ENCODE results near the gene TTL.

TTL gene

GRCh38 chr2:112486895-112487294, 4.9 kb downstream of the TTL start:
- Histone ChIP-seq H3K4me3 (ENCODE audit: low read depth in 1 of 2, low read length in 2 of 2) (no peak overlapping the region), H2AFZ (ENCODE audit: low read depth, low read length) (no peak overlapping the region), H4K20me1 (ENCODE audit: insufficient read depth, low read length) (peaks cover 9% of the 10 kb centered on the region), H3K36me3 (ENCODE audit: insufficient read depth, low read length) (peaks cover 49% of the 10 kb centered on the region), H3K9me3 (ENCODE audit: insufficient read depth, low read length, severe bottlenecking) (no peaks in the 10 kb centered on the region), H3K27me3 (ENCODE audit: insufficient read depth, low read length, poor library complexity) (no peaks in the 10 kb centered on the region), H3K4me1 (ENCODE audit: insufficient read depth, low read length) (peaks cover 32% of the 10 kb centered on the region), H3K79me2 (ENCODE audit: insufficient read depth, low read length) (peaks cover 83% of the 10 kb centered on the region), H3K9ac (ENCODE audit: low read depth, low read length) (no peak overlapping the region), H3K27ac (ENCODE audit: low read length) (no peak overlapping the region), H3K4me2 (ENCODE audit: insufficient read depth, low read length) (no peak overlapping the region)
- TF ChIP-seq CTCF (IDR thresholded peaks at IDR 0.05; ENCODE audit: borderline replicate concordance, extremely low read depth, low read length, poor library complexity, severe bottlenecking) (no peak), EZH2 (IDR thresholded peaks at IDR 0.05; ENCODE audit: borderline replicate concordance, low read depth, low read length, severe bottlenecking) (no peak)
- DNase-seq (no peak), ATAC-seq (ENCODE audit: insufficient read depth, low read depth) (no peak)

GRCh38 chr2:112487444-112487961, 5.5 kb downstream of the TTL start:
- Histone ChIP-seq H3K4me3 (ENCODE audit: low read depth in 1 of 2, low read length in 2 of 2) (no peak overlapping the region), H3K79me2 (ENCODE audit: insufficient read depth, low read length) (peaks cover 82% of the 10 kb centered on the region), H3K36me3 (ENCODE audit: insufficient read depth, low read length) (peaks cover 49% of the 10 kb centered on the region), H3K27me3 (ENCODE audit: insufficient read depth, low read length, poor library complexity) (no peaks in the 10 kb centered on the region), H3K9ac (ENCODE audit: low read depth, low read length) (no peak overlapping the region), H3K9me3 (ENCODE audit: insufficient read depth, low read length, severe bottlenecking) (no peaks in the 10 kb centered on the region), H3K4me2 (ENCODE audit: insufficient read depth, low read length) (no peak overlapping the region; the same call in 1 of the 2 replicates), H3K27ac (ENCODE audit: low read length) (no peak overlapping the region), H3K4me1 (ENCODE audit: insufficient read depth, low read length) (peaks cover 32% of the 10 kb centered on the region), H2AFZ (ENCODE audit: low read depth, low read length) (no peak overlapping the region), H4K20me1 (ENCODE audit: insufficient read depth, low read length) (peaks cover 9% of the 10 kb centered on the region)
- no peak for TF ChIP-seq CTCF (IDR thresholded peaks at IDR 0.05; ENCODE audit: borderline replicate concordance, extremely low read depth, low read length, poor library complexity, severe bottlenecking)
- no peak for TF ChIP-seq EZH2 (IDR thresholded peaks at IDR 0.05; ENCODE audit: borderline replicate concordance, low read depth, low read length, severe bottlenecking)
- ATAC-seq (ENCODE audit: insufficient read depth, low read depth) (no peak), DNase-seq (no peak)

GRCh38 chr2:112488201-112488600, 6.2 kb downstream of the TTL start:
- Histone ChIP-seq H3K36me3 (ENCODE audit: insufficient read depth, low read length) (peaks cover 49% of the 10 kb centered on the region), H2AFZ (ENCODE audit: low read depth, low read length) (no peak overlapping the region), H4K20me1 (ENCODE audit: insufficient read depth, low read length) (peaks cover 9% of the 10 kb centered on the region), H3K27ac (ENCODE audit: low read length) (no peak overlapping the region), H3K9me3 (ENCODE audit: insufficient read depth, low read length, severe bottlenecking) (no peaks in the 10 kb centered on the region), H3K27me3 (ENCODE audit: insufficient read depth, low read length, poor library complexity) (no peaks in the 10 kb centered on the region), H3K4me2 (ENCODE audit: insufficient read depth, low read length) (no peak overlapping the region), H3K79me2 (ENCODE audit: insufficient read depth, low read length) (peaks cover 80% of the 10 kb centered on the region), H3K4me1 (ENCODE audit: insufficient read depth, low read length) (peaks cover 28% of the 10 kb centered on the region), H3K4me3 (ENCODE audit: low read depth in 1 of 2, low read length in 2 of 2) (no peak overlapping the region), H3K9ac (ENCODE audit: low read depth, low read length) (no peak overlapping the region)
- ATAC-seq (ENCODE audit: insufficient read depth, low read depth) (no peak), DNase-seq (no peak)
- no peak for TF ChIP-seq EZH2 (IDR thresholded peaks at IDR 0.05; ENCODE audit: borderline replicate concordance, low read depth, low read length, severe bottlenecking)
- no peak for TF ChIP-seq CTCF (IDR thresholded peaks at IDR 0.05; ENCODE audit: borderline replicate concordance, extremely low read depth, low read length, poor library complexity, severe bottlenecking)
